OCI-LY7 (cell line): ENCODE data around the gene GNAL. TPM values are rescaled to one million over a fixed set of nuclear protein-coding genes. Genes with fewer than 3 reads are reported as not detected.

Experiments
- BruUV-seq: library from RNA; stranded (reverse); fragments of 400-500 nt; replicated peaks from 2 replicates; lab custom pipeline; 2021; lab: Mats Ljungman, UMichigan
- CTCF ChIA-PET: fragments of 300-600 bp; sonication (Branson Sonifier 250); formaldehyde crosslinking; loops from one replicate; lab custom pipeline; 2022; ENCODE audit warnings: antibody characterized with exemption; ENCODE audit not compliant: unreplicated experiment; lab: Charles Lee
- POLR2A ChIA-PET: fragments of 300-600 bp; sonication (Branson Sonifier 250); formaldehyde crosslinking; loops from one replicate; lab custom pipeline; 2022; ENCODE audit warnings: antibody characterized with exemption; lab: Charles Lee
- DNase-seq: peaks from one replicate; pipeline ENCODE4 v3.0.0-alpha.2; 2015; ENCODE audit warnings: low spot score
- H2AFZ ChIP-seq: fragments of 200-600 bp; sonication (generic), shearing (Covaris generic); 2 replicates; pipeline ENCODE4 v1.6.1; 2014; ENCODE audit warnings: mild to moderate bottlenecking, antibody characterized with exemption, low read length, moderate library complexity
- H3K27ac ChIP-seq: fragments of 200-600 bp; sonication (generic); 2 replicates; pipeline ENCODE4 v1.5.1; 2014; ENCODE audit warnings: mixed run types, low read depth, mild to moderate bottlenecking, moderate library complexity, low read length, inconsistent platforms; ENCODE audit not compliant: poor library complexity, severe bottlenecking
- H3K36me3 ChIP-seq: fragments of 200-600 bp; sonication (generic); 2 replicates; pipeline ENCODE4 v1.6.1; 2014; ENCODE audit warnings: mild to moderate bottlenecking, antibody characterized with exemption, low read length, moderate library complexity, mixed read lengths; ENCODE audit not compliant: insufficient read depth
- H3K4me1 ChIP-seq: fragments of 200-600 bp; sonication (generic); 2 replicates; pipeline ENCODE4 v1.5.1; 2014; ENCODE audit warnings: mild to moderate bottlenecking, low read length; ENCODE audit not compliant: insufficient read depth, poor library complexity, severe bottlenecking
- H3K4me2 ChIP-seq: fragments of 200-600 bp; sonication (generic); 2 replicates; pipeline ENCODE4 v1.6.1; 2014; ENCODE audit warnings: mild to moderate bottlenecking, low read length
- H3K4me3 ChIP-seq: fragments of 200-600 bp; sonication (generic); 2 replicates; pipeline ENCODE4 v1.5.1; 2014; ENCODE audit warnings: mild to moderate bottlenecking, low read depth, low read length; ENCODE audit not compliant: poor library complexity, severe bottlenecking
- H3K79me2 ChIP-seq: fragments of 200-600 bp; sonication (generic); 2 replicates; pipeline ENCODE4 v1.6.1; 2016; ENCODE audit warnings: low read depth, mild to moderate bottlenecking, low read length, moderate library complexity, mixed read lengths; ENCODE audit not compliant: insufficient read depth
- H3K9me2 ChIP-seq: fragments of 200-600 bp; sonication (generic); 2 replicates; pipeline ENCODE4 v1.6.1; 2016; ENCODE audit warnings: mild to moderate bottlenecking, low read length, mixed read lengths; ENCODE audit not compliant: insufficient read depth
- H3K9me3 ChIP-seq: fragments of 200-600 bp; sonication (generic); 2 replicates; pipeline ENCODE4 v1.6.1; 2014; ENCODE audit warnings: mild to moderate bottlenecking, mixed run types, low read length, mixed read lengths
- H4K20me1 ChIP-seq: fragments of 200-600 bp; sonication (generic); 2 replicates; pipeline ENCODE4 v1.6.1; 2014; ENCODE audit warnings: mild to moderate bottlenecking, antibody characterized with exemption, low read length, moderate library complexity, mixed read lengths; ENCODE audit not compliant: insufficient read depth
- CTCF ChIP-seq: fragments of 200-600 bp; sonication (generic); conservative IDR thresholded peaks from 2 replicates; pipeline ENCODE4 v1.5.1; 2014; ENCODE audit warnings: mild to moderate bottlenecking, antibody characterized with exemption, low read length, moderate library complexity, mixed read lengths
- EZH2phosphoT487 ChIP-seq: fragments of 200-600 bp; sonication (generic); IDR thresholded peaks from 2 replicates; pipeline ENCODE4 v1.6.1; 2018; ENCODE audit warnings: low read depth, borderline replicate concordance, mild to moderate bottlenecking, mixed run types, antibody characterized with exemption, low read length, moderate library complexity, mixed read lengths
- intact Hi-C: fragments of 100-400 bp; cut with micrococcal nuclease; formaldehyde crosslinking; loops from one replicate; pipeline ENCODE4 v1.10.0; 2022; ENCODE audit not compliant: unreplicated experiment
- total RNA-seq, 2 experiments: library from RNA; depleted of rRNA in 1 of 2; stranded (reverse); fragments of >200 nt in 1 of 2; shearing (Covaris generic) in 1 of 2; gene quantifications; 2 replicates each; pipeline ENCODE4 v1.2.3, GENCODE V29; 2014 to 2022

The GNAL gene
- total RNA-seq, 2 experiments from 2014 or later: 0.03 to 0.25 TPM

GRCh38 chr18:11862468-11863137 is 173.5 kb downstream of the GNAL start:
- intact Hi-C loops: no loop called here
- H3K27ac ChIP-seq: no peak overlapping the region

GRCh38 chr18:11864471-11864870 is 175.4 kb downstream of the GNAL start:
- BruUV-seq: no TSS peak
- peaks cover 17% of the 10 kb centered on the region for H3K4me1 ChIP-seq
- no peak overlapping the region for H2AFZ ChIP-seq
- H3K79me2 ChIP-seq: no peaks in the 10 kb centered on the region
- no peaks in the 10 kb centered on the region for H3K36me3 ChIP-seq
- H3K27ac ChIP-seq: no peak overlapping the region
- H3K9me3 ChIP-seq: no peaks in the 10 kb centered on the region
- H3K9me2 ChIP-seq: no peaks in the 10 kb centered on the region
- no peaks in the 10 kb centered on the region for H4K20me1 ChIP-seq
- no peak for TF ChIP-seq CTCF
- no peak for TF ChIP-seq EZH2phosphoT487
- POLR2A ChIA-PET: interaction anchor here (0.8 kb wide), 1 partner anchor 453 kb away, joined by 3 read pairs; no protein-coding TSS in a partner anchor
- H3K4me3 ChIP-seq: no peak overlapping the region
- DNase-seq: no peak
- H3K4me2 ChIP-seq: no peak overlapping the region
- intact Hi-C loops: no loop called here
- CTCF ChIA-PET: no interaction called here

More at GRCh38 chr18:11862468-11863137, 173.5 kb downstream of the GNAL start:
- no peak for TF ChIP-seq EZH2phosphoT487
- no peak for TF ChIP-seq CTCF
- H3K4me2 ChIP-seq: no peak overlapping the region
- CTCF ChIA-PET: no interaction called here
- H3K36me3 ChIP-seq: no peaks in the 10 kb centered on the region
- no peaks in the 10 kb centered on the region for H4K20me1 ChIP-seq
- no peak overlapping the region for H2AFZ ChIP-seq
- no peaks in the 10 kb centered on the region for H3K9me3 ChIP-seq
- H3K9me2 ChIP-seq: no peaks in the 10 kb centered on the region
- H3K4me1 ChIP-seq: no peaks in the 10 kb centered on the region
- POLR2A ChIA-PET: interaction anchor here (0.6 to 0.9 kb wide), 2 partner anchors 12 to 75 kb away, joined by 3 to 5 read pairs; no protein-coding TSS in a partner anchor
- no peak for DNase-seq
- no peak overlapping the region for H3K4me3 ChIP-seq
- no peaks in the 10 kb centered on the region for H3K79me2 ChIP-seq
- no TSS peak for BruUV-seq

GRCh38 chr18:11865071-11865470 is 176.0 kb downstream of the GNAL start:
- Histone ChIP-seq H3K4me1 (peaks cover 17% of the 10 kb centered on the region), H3K4me3 (no peak overlapping the region), H3K27ac (no peak overlapping the region), H2AFZ (no peak overlapping the region), H3K9me2 (no peaks in the 10 kb centered on the region), H3K9me3 (no peaks in the 10 kb centered on the region), H4K20me1 (no peaks in the 10 kb centered on the region), H3K79me2 (no peaks in the 10 kb centered on the region), H3K36me3 (no peaks in the 10 kb centered on the region), H3K4me2 (no peak overlapping the region)
- intact Hi-C loops: no loop called here
- no peak for TF ChIP-seq CTCF
- TF ChIP-seq EZH2phosphoT487: no peak
- no peak for DNase-seq
- no TSS peak for BruUV-seq
- POLR2A ChIA-PET: interaction anchor here (0.5 to 0.7 kb wide), 2 partner anchors 17 to 116 kb away, joined by 3 read pairs; partner anchors contain the start of gene IMPA2
- CTCF ChIA-PET: no interaction called here
